ENCODE results near the gene TP53AIP1. TPM values are rescaled to one million over a fixed set of nuclear protein-coding genes. Genes with fewer than 3 reads are reported as not detected.

The TP53AIP1 gene
- polyA plus RNA-seq, 2 of the 4 experiments (the other 2 are of a cell fraction), result 0.03 to 0.08 TPM

GRCh38 chr11:128941573-128942271 lies 949 bp downstream of the TP53AIP1 start:
- WGBS (ENCODE audit: missing lambda C conversion rate), result 83% methylated on average over 6 of the region's 14 CpGs
- TF ChIP-seq EHMT2 (IDR thresholded peaks at IDR 0.05; ENCODE audit: low read depth), result no peak
- TF ChIP-seq HEYL (CRISPR knock-in tag; IDR thresholded peaks at IDR 0.05), result no peak
- TF ChIP-seq REST (IDR thresholded peaks at IDR 0.05), result no peak
- TF ChIP-seq HOXB13 (CRISPR knock-in tag; IDR thresholded peaks at IDR 0.05; ENCODE audit: low read depth), result no peak
- no peak for TF ChIP-seq HOXB5 (CRISPR knock-in tag; IDR thresholded peaks at IDR 0.05)
- no peak for TF ChIP-seq PBX3 (IDR thresholded peaks at IDR 0.05)
- no peak for TF ChIP-seq ATOH8 (CRISPR knock-in tag; IDR thresholded peaks at IDR 0.05; ENCODE audit: low read depth)
- no peak for TF ChIP-seq KDM1A (IDR thresholded peaks at IDR 0.05; ENCODE audit: low read depth)
- no peak for TF ChIP-seq ZFP36 (IDR thresholded peaks at IDR 0.05; ENCODE audit: borderline replicate concordance, partially characterized antibody)
- no peak for TF ChIP-seq CBX8 (IDR thresholded peaks at IDR 0.05)
- ChIA-PET CTCF (interaction anchor here (0.5 to 6.4 kb wide), 4 partner anchors 15 to 97 kb away, joined by 3 to 26 read pairs (median 5); no protein-coding TSS in a partner anchor), POLR2A (no interaction called here)
- H3K4me1 ChIP-seq, result no peaks in the 10 kb centered on the region
- ATAC-seq, result no peak
- no peak for FAIRE-seq
- no peak overlapping the region for H3K4me3 ChIP-seq
- H3K9me3 ChIP-seq, result no peaks in the 10 kb centered on the region
- no peak overlapping the region for H3K4me2 ChIP-seq
- DNase-seq (ENCODE audit: low read depth in 1 of 2, low spot score in 1 of 2), result no peak
- H3K27ac ChIP-seq, result no peak overlapping the region

GRCh38 chr11:128941110-128941509 lies 1.6 kb downstream of the TP53AIP1 start:
- ChIA-PET POLR2A (no interaction called here), CTCF (interaction anchor here (0.7 to 6.4 kb wide), 3 partner anchors 15 to 92 kb away, joined by 3 to 26 read pairs (median 7); no protein-coding TSS in a partner anchor)
- Histone ChIP-seq H3K4me3 (no peak overlapping the region), H3K9me3 (no peaks in the 10 kb centered on the region), H3K4me1 (no peaks in the 10 kb centered on the region), H3K4me2 (no peak overlapping the region), H3K27ac (no peak overlapping the region)
- ATAC-seq (no peak), FAIRE-seq (no peak), DNase-seq (ENCODE audit: low read depth in 1 of 2, low spot score in 1 of 2) (no peak)
- 62% methylated on average over 7 of the region's 8 CpGs for WGBS (ENCODE audit: missing lambda C conversion rate)
- TF ChIP-seq HES2 (IDR thresholded peaks at IDR 0.05) (no peak), CEBPB (IDR thresholded peaks at IDR 0.05) (no peak), USF2 (IDR thresholded peaks at IDR 0.05) (no peak), MAX (IDR thresholded peaks at IDR 0.05) (no peak), POLR2A (IDR thresholded peaks at IDR 0.05; ENCODE audit: low read length) (no peak), CBX2 (IDR thresholded peaks at IDR 0.05; ENCODE audit: borderline replicate concordance, low read depth) (no peak), REST (IDR thresholded peaks at IDR 0.05) (no peak), TP53 (CRISPR knock-in tag; IDR thresholded peaks at IDR 0.05) (no peak), ZFP36 (IDR thresholded peaks at IDR 0.05; ENCODE audit: borderline replicate concordance, partially characterized antibody) (no peak), NPAS2 (CRISPR knock-in tag; IDR thresholded peaks at IDR 0.05; ENCODE audit: borderline replicate concordance) (no peak), KDM1A (IDR thresholded peaks at IDR 0.05; ENCODE audit: low read depth) (no peak), EHF (CRISPR knock-in tag; IDR thresholded peaks at IDR 0.05) (no peak), RARB (CRISPR knock-in tag; IDR thresholded peaks at IDR 0.05) (no peak)

All from A549 (cell line).